ENCODE measurements around the gene ZBED3. TPM values are rescaled to one million over a fixed set of nuclear protein-coding genes. Genes with fewer than 3 reads are reported as not detected.

The ZBED3 gene
- total and polyA plus RNA-seq, 7 donors: 1.3 to 3.8 (median 1.4) TPM

DNA sequence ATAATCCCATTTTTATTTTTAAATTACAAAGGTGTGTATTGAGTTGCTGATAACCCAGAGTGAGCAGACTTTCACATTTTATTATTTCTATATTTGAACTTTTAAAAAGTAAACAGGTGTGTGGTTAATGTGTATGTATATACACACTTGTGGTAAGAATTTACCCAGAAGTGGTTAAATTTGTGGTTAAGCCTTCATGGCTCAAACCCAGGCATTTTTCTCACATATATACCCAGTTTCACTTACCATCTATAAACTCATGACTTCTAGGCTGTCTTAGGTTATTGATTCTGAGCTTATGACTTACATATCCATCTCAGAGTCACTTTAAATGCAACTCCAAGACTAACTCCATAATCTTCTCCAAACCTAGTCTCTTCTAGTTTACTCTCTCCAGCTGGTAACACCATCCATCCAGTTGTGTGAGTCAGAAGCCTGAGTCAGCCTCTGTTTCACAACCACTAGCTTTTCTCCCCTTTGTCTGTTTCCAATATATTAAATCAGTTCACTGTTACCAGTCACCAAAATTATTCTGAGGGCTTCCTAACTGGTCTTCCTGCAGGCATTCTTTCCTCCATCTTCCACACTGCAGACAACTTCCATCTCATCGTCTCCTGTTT, 20.2 kb downstream of the ZBED3 start:
- Histone ChIP-seq H3K36me3 (ENCODE audit: insufficient read depth in 1 of 2, low read depth in 1 of 2) (peaks cover 2 to 33% of the 10 kb centered on the region in 2 donors), H3K27ac (no peak overlapping the region), H3K4me1 (peaks cover 9% of the 10 kb centered on the region), H3K9me3 (no peaks in the 10 kb centered on the region), H3K4me3 (no peak overlapping the region), H3K27me3 (ENCODE audit: insufficient read depth in 3 of 3, low read length in 2 of 3) (no peaks in the 10 kb centered on the region)
- intact Hi-C loops (cut with DNase I): no loop called here
- peak; percentile 52 to 90 (median 82) for ATAC-seq
- WGBS, 3 donors: 47 to 70% (median 57%) methylated on average over 1 of the region's 1 CpG
- peak in 1 of 2 donors; percentile 24 for DNase-seq
- TF ChIP-seq CTCF (IDR thresholded peaks at IDR 0.05): no peak

GRCh38 chr5:77066184-77066583, 20.9 kb downstream of the ZBED3 start:
- 90 to 100% (median 91%) methylated on average over 1 of the region's 1 CpG for WGBS, 3 donors

DNA sequence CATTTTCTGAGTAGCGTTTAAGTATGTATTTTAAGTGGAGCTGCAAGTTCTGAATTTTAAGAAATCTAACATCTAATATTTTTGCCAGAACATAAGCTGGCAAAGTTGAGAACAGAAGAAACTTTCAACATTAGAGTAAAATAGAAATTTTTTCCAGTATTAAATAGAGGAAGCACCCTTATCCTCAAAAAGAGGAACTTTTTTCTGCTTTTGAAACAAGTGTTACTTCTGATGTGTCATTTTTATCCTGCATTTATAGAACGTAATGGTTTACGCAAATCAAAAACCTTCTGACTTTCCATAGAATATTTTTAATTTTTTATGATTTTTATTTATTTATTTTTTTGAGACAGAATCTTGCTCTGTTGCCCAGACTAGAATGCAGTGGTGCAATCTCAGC, 21.8 kb downstream of the ZBED3 start:
- no peak for TF ChIP-seq CTCF (IDR thresholded peaks at IDR 0.05)
- intact Hi-C loops (cut with DNase I): no loop called here
- no peaks in the 10 kb centered on the region for H3K27me3 ChIP-seq (ENCODE audit: insufficient read depth in 3 of 3, low read length in 2 of 3)
- peaks cover 2 to 50% of the 10 kb centered on the region in 2 donors for H3K36me3 ChIP-seq (ENCODE audit: insufficient read depth in 1 of 2, low read depth in 1 of 2)
- no peaks in the 10 kb centered on the region for H3K9me3 ChIP-seq
- H3K4me3 ChIP-seq: no peak overlapping the region
- 88 to 94% (median 93%) methylated on average over 3 of the region's 3 CpGs for WGBS, 3 donors
- ATAC-seq (no peak), DNase-seq (no peak)
- H3K27ac ChIP-seq: no peak overlapping the region
- peaks cover 9% of the 10 kb centered on the region for H3K4me1 ChIP-seq

More at GRCh38 chr5:77066184-77066583, 20.9 kb downstream of the ZBED3 start:
- ATAC-seq (peak in 1 of 4 donors; percentile 43), DNase-seq (no peak)
- H3K36me3 ChIP-seq (ENCODE audit: insufficient read depth in 1 of 2, low read depth in 1 of 2): peaks cover 2 to 41% of the 10 kb centered on the region in 2 donors
- H3K27me3 ChIP-seq (ENCODE audit: insufficient read depth in 3 of 3, low read length in 2 of 3): no peaks in the 10 kb centered on the region
- TF ChIP-seq CTCF (IDR thresholded peaks at IDR 0.05): no peak
- H3K4me1 ChIP-seq: peaks cover 9% of the 10 kb centered on the region
- H3K27ac ChIP-seq: no peak overlapping the region
- intact Hi-C loops (cut with DNase I): no loop called here
- no peaks in the 10 kb centered on the region for H3K9me3 ChIP-seq
- H3K4me3 ChIP-seq: no peak overlapping the region

GRCh38 chr5:77064040-77064439, 23.0 kb downstream of the ZBED3 start:
- no peak for TF ChIP-seq CTCF (IDR thresholded peaks at IDR 0.05)
- peaks cover 3 to 62% of the 10 kb centered on the region in 2 donors for H3K36me3 ChIP-seq (ENCODE audit: insufficient read depth in 1 of 2, low read depth in 1 of 2)
- H3K27me3 ChIP-seq (ENCODE audit: insufficient read depth in 3 of 3, low read length in 2 of 3): no peaks in the 10 kb centered on the region
- H3K4me1 ChIP-seq: peaks cover 9% of the 10 kb centered on the region
- H3K4me3 ChIP-seq: no peak overlapping the region
- no peak for DNase-seq
- no peaks in the 10 kb centered on the region for H3K9me3 ChIP-seq
- 76 to 93% (median 76%) methylated on average over 3 of the region's 3 CpGs for WGBS, 3 donors
- intact Hi-C loops (cut with DNase I): no loop called here
- no peak for ATAC-seq
- H3K27ac ChIP-seq: no peak overlapping the region

All from psoas muscle (tissue), 8 donors.